BLaER1 treated with 17β-estradiol and CSF1 and Interleukin-3, amounts not matched to agents 10 nM and 100 nM (cell line): ENCODE data around the gene PIK3R2.
"Not testable (repeated sequence)": the region's sequence is repeated elsewhere in the genome, so short reads cannot be mapped to it uniquely, and the experiment has no call there.

Experiments
- H3K27ac ChIP-seq, 11 experiments: shearing (Covaris generic); formaldehyde crosslinking; 2 replicates each; pipeline ENCODE4 v1.8.1; 2022
- H3K27me3 ChIP-seq, 11 experiments: shearing (Covaris generic); formaldehyde crosslinking; 2 replicates each; pipeline ENCODE4 v1.8.1; 2022
- H3K36me3 ChIP-seq, 11 experiments: shearing (Covaris generic); formaldehyde crosslinking; 2 replicates each; pipeline ENCODE4 v1.8.1; 2022
- H3K4me1 ChIP-seq, 10 experiments: shearing (Covaris generic); formaldehyde crosslinking; 2 replicates each; pipeline ENCODE4 v1.8.1; 2022
- H3K4me2 ChIP-seq, 11 experiments: shearing (Covaris generic); formaldehyde crosslinking; 2 replicates each; pipeline ENCODE4 v1.8.1; 2022
- H3K4me3 ChIP-seq, 10 experiments: shearing (Covaris generic); formaldehyde crosslinking; 2 replicates each; pipeline ENCODE4 v1.8.1; 2022
- H3K9ac ChIP-seq, 11 experiments: shearing (Covaris generic); formaldehyde crosslinking; 2 replicates each; pipeline ENCODE4 v1.8.1; 2022
- H3K9me3 ChIP-seq, 11 experiments: shearing (Covaris generic); formaldehyde crosslinking; replicated peaks in 1 of 11; 2 replicates each; pipeline ENCODE4 v1.8.1; 2022
- H4K20me1 ChIP-seq, 11 experiments: shearing (Covaris generic); formaldehyde crosslinking; 2 replicates each; pipeline ENCODE4 v1.8.1; 2022
- Cebpa-rat ChIP-seq, 11 experiments: shearing (Covaris generic); IDR thresholded peaks; 2 replicates each; pipeline ENCODE4 v1.8.1; 2022

Gene PIK3R2

DNA sequence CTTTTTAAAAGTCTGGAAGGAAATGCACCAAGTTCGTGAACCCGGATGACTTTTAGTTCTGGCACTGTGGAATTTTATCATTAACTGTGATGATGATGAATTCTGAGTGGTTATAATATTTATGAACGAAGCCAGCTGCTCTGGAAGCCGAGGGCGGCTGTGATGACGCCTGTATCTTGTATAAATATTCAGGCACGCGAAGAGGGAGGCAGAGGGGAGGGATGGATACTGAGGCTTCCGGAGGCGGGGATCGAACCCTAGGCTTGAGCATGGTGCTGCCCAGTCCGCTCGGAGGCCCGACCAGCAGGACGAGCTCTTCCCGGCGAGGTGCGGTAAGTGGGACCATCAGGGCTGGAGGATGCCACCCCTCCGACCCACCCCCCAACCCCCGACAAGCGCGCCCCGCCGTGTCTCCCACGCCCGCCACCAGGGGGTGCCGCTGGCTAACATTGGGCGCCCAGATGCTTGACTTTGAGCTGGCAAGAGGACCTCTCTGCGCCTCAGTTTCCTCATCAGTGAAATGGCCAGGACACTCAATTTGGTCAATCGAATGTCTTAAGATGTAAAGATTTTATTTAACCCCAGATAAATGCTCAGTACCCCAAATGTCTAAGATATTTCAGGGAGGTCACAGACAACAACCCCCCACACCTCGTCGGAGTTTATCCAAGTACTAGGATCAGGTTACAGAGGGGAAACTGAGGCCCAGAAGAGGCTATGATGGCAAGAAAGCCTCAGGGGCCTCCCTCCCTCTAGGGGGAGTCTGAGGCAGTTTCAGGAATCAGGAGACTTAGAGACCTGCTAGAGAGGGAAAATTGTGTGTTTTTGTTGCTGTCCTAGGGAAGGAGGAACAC is 55.4 kb downstream of the PIK3R2 start:
- Histone ChIP-seq H3K27me3 (no peaks in the 10 kb centered on the region), H3K4me2 (no peak overlapping the region), H3K9ac (no peak overlapping the region), H3K36me3 (peaks cover 0 to 6% (median 0%) of the 10 kb centered on the region in 11 experiments; a peak in 2 of 22 replicates), H3K4me3 (no peak overlapping the region), H3K4me1 (peaks cover 9 to 27% (median 19%) of the 10 kb centered on the region in 10 experiments), H3K27ac (no peak overlapping the region), H3K9me3 (no peaks in the 10 kb centered on the region), H4K20me1 (peaks cover 0 to 3% (median 0%) of the 10 kb centered on the region in 11 experiments; a peak in 1 of 22 replicates)
- no peak for TF ChIP-seq Cebpa-rat (IDR thresholded peaks at IDR 0.05)

DNA sequence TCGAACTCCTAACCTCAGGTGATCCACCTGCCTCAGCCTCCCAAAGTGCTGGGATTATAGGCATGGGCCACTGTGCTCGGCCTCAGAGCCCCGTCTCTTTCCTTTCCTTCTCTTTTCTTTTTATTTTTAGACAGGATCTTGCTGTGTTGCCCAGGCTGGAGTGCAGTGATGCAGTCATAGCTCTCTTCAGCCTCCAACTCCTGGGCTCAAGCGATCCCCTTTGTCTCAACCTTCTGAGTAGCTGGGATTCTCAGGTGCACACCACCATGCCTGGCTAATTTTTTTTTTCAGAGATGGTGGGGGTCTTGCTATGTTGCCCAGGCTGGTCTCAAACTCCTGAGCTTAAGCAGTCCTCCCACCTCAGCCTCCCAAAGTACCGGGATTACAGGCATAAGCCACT is 56.9 kb downstream of the PIK3R2 start:
- H3K4me1 ChIP-seq, result peaks cover 18 to 33% (median 25%) of the 10 kb centered on the region in 10 experiments
- not testable (repeated sequence) for H3K4me3 ChIP-seq, H3K4me2 ChIP-seq, H3K36me3 ChIP-seq, H4K20me1 ChIP-seq, H3K27ac ChIP-seq, H3K9me3 ChIP-seq, H3K27me3 ChIP-seq
- H3K9ac ChIP-seq, result 0 out of 22 replicates have a peak overlapping the region, but pooled peaks of 1 of the 11 experiments have one; percentile 5

DNA sequence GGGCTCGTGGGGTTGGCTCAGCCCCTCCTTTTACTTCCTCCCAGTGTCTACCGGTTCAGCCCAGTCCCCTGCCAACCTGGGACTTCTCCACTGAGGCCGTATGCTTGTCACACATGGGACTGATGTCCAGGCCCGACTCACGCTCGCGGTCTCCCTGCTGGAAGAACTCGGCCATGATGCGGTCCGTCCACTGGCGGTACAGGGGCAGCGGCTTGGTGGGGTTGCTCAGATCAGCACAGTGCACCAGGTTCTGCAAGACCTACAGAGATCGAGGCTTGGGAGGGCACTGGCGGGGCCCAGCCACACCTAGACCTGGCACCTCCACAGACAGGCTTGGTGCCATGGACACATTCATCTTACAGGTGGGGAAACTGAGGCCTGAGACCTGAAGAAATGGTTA is 58.7 kb downstream of the PIK3R2 start:
- Histone ChIP-seq H3K36me3 (peaks cover 0 to 6% (median 0%) of the 10 kb centered on the region in 11 experiments; a peak in 2 of 22 replicates), H3K9ac (peak overlapping the region in 2 of 11 experiments; percentile 5 to 16; a peak in 1 of 22 replicates), H3K27ac (no peak overlapping the region), H3K4me1 (peaks cover 5 to 20% (median 13%) of the 10 kb centered on the region in 10 experiments; a peak in 16 of 20 replicates), H3K27me3 (no peaks in the 10 kb centered on the region), H3K4me3 (no peak overlapping the region), H4K20me1 (no peaks in the 10 kb centered on the region; a peak in 1 of 22 replicates), H3K4me2 (no peak overlapping the region), H3K9me3 (no peaks in the 10 kb centered on the region)
- TF ChIP-seq Cebpa-rat (IDR thresholded peaks at IDR 0.05), result no peak

DNA sequence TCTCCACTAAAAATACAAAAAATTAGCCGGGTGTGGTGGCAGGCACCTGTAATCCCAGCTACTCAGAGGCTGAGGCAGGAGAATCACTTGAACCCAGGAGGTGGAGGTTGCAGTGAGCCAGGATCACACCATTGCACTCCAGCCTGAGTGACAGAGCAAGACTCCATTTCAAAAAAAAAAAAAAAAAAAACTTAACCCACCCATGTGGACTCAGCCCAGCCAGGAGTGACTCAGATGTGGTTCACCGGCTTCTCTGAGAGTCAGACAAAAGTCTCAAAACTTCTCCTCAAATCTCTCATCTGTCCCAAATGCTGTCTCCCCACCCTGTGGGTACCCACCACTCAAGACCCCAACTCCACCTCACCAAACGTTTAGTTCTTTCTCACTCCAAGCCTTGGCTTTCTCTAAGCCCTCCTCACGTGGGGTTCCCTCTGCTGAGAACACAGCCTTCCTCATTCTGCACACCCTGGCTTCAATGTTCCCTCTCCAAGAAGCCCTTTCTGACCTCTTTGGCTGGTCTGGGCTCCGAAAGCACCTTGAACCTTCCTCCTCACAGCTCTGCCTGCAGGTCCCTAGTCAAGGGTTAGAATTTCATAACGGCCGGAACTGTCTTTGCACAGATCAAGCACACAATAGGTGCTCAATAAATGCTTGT is 61.9 kb downstream of the PIK3R2 start:
- Histone ChIP-seq H3K9me3 (no peaks in the 10 kb centered on the region), H3K36me3 (peaks cover 0 to 6% (median 0%) of the 10 kb centered on the region in 11 experiments; a peak in 3 of 22 replicates), H3K4me1 (peaks cover 0 to 12% (median 10%) of the 10 kb centered on the region in 10 experiments; a peak in 10 of 20 replicates), H3K27me3 (no peaks in the 10 kb centered on the region), H3K4me2 (peak overlapping the region in 5 of 11 experiments; percentile 3 to 35 (median 17); a peak in 3 of 22 replicates), H3K27ac (no peak overlapping the region), H3K4me3 (no peak overlapping the region), H4K20me1 (no peaks in the 10 kb centered on the region; a peak in 1 of 22 replicates), H3K9ac (no peak overlapping the region)
- TF ChIP-seq Cebpa-rat (IDR thresholded peaks at IDR 0.05), result no peak

DNA sequence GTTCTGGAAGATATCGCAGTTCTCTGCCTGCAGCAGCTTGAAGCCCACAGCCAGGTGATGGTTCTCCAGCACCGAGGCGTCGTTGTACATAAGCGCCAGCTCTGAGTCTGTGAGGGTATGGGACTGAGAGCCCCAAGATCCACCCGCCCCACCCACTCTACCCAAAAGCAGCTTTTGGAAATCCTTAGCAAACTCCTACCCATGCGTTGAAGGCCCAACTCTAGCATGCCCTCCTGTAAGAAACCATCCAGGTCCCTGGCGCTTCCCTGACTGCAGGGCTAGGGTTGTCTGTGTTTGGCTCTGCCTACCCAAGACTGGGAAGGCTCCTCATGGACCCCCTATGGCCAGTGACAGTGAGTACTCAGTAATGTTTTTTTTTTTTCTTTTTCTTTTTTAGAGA is 63.8 kb downstream of the PIK3R2 start:
- Histone ChIP-seq H3K27me3 (no peaks in the 10 kb centered on the region; a peak in 2 of 22 replicates), H3K9me3 (no peaks in the 10 kb centered on the region), H3K4me1 (peaks cover 0 to 12% (median 10%) of the 10 kb centered on the region in 10 experiments; a peak in 10 of 20 replicates), H3K4me3 (no peak overlapping the region), H4K20me1 (no peaks in the 10 kb centered on the region; a peak in 2 of 22 replicates), H3K27ac (no peak overlapping the region), H3K4me2 (no peak overlapping the region), H3K36me3 (peaks cover 0 to 1% (median 0%) of the 10 kb centered on the region in 11 experiments; a peak in 3 of 22 replicates), H3K9ac (no peak overlapping the region)
- no peak for TF ChIP-seq Cebpa-rat (IDR thresholded peaks at IDR 0.05)

DNA sequence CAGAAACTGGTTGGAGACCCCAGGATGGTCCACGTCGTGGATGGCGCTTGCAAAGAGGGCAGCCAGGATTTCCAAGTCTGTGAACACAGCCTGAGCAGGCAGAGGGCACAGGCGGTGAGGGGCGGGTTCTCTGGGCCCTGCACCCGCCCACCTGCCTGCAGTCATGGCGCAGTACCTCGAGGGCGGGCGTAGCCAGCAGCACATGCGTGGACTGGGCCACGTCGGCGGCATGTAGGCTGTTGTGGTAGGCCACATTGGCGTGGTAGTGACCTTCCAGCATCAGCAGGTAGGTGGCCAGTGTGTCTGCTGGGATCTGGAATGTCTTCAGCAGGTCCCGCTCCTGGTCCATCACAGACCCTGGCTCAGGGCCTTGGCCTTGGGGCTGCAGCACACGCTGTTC is 65.2 kb downstream of the PIK3R2 start:
- Histone ChIP-seq H3K4me1 (peaks cover 0 to 12% (median 10%) of the 10 kb centered on the region in 10 experiments; a peak in 10 of 20 replicates), H4K20me1 (no peaks in the 10 kb centered on the region; a peak in 2 of 22 replicates), H3K4me3 (no peak overlapping the region), H3K9me3 (no peaks in the 10 kb centered on the region), H3K27ac (no peak overlapping the region), H3K4me2 (no peak overlapping the region), H3K9ac (no peak overlapping the region), H3K36me3 (no peaks in the 10 kb centered on the region; a peak in 2 of 22 replicates), H3K27me3 (peaks cover 0 to 4% (median 0%) of the 10 kb centered on the region in 11 experiments; a peak in 6 of 22 replicates)
- no peak for TF ChIP-seq Cebpa-rat (IDR thresholded peaks at IDR 0.05)

DNA sequence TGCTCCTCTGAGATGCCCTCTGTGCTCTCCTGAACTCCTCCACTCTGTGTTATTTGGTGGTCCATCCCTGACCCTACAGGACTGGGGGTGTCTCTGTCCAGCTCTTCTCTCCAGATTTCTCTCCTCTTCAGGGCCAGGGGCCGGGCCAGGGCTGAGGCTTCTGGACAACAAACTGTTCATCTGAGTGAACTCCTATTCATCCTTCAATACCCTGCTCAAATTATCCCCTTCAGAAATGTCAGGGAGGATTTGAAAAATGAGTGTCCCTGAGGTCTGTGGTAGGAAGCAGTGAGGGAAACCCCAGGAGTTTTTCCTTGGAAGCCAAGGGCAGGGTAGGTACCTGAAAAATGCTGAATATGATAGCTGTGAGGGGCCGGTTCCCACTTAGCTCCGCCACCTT is 65.6 kb downstream of the PIK3R2 start:
- Histone ChIP-seq H3K4me1 (peaks cover 0 to 12% (median 10%) of the 10 kb centered on the region in 10 experiments; a peak in 10 of 20 replicates), H3K9ac (no peak overlapping the region), H3K9me3 (peaks cover 0 to under 1% (median 0%) of the 10 kb centered on the region in 11 experiments; a peak in 2 of 22 replicates), H3K36me3 (no peaks in the 10 kb centered on the region; a peak in 2 of 22 replicates), H3K4me3 (no peak overlapping the region), H3K4me2 (no peak overlapping the region), H3K27ac (no peak overlapping the region), H3K27me3 (peaks cover 0 to 5% (median 3%) of the 10 kb centered on the region in 11 experiments; a peak in 16 of 22 replicates), H4K20me1 (no peaks in the 10 kb centered on the region; a peak in 2 of 22 replicates)
- TF ChIP-seq Cebpa-rat (IDR thresholded peaks at IDR 0.05), result no peak
